ENCODE measurements around the gene TMX1. TPM values are rescaled to one million over a fixed set of nuclear protein-coding genes. Genes with fewer than 3 reads are reported as not detected.

The TMX1 gene
- total RNA-seq, 1 experiment from 2014 or later, result 46.2 TPM

- H3K27ac ChIP-seq (ENCODE audit: low read depth, low read length), result no peak overlapping the region
- no peak overlapping the region for H3K9ac ChIP-seq (ENCODE audit: low read length)
- no peaks in the 10 kb centered on the region for H3K9me3 ChIP-seq (ENCODE audit: control insufficient read depth in 1 of 2, insufficient read depth in 1 of 2, low read depth in 1 of 2, low read length in 2 of 2)
- CTCF ChIA-PET, result no interaction called here
- H3K27me3 ChIP-seq (ENCODE audit: insufficient read depth, low read length), result no peaks in the 10 kb centered on the region
- DNase-seq (ENCODE audit: low read depth, low spot score), result no peak
- H3K79me2 ChIP-seq (ENCODE audit: insufficient read depth, low read length), result no peaks in the 10 kb centered on the region
- no peaks in the 10 kb centered on the region for H4K20me1 ChIP-seq (ENCODE audit: insufficient read depth)
- no peak overlapping the region for H3K4me3 ChIP-seq (replicated peaks in 1 of 2; ENCODE audit: low read depth in 1 of 2, low read length in 2 of 2)
- H3K36me3 ChIP-seq (ENCODE audit: control insufficient read depth in 1 of 2, insufficient read depth in 2 of 2, low read length in 2 of 2), result no peaks in the 10 kb centered on the region; a peak in 2 of 4 replicates
- H3K9me2 ChIP-seq (ENCODE audit: insufficient read depth), result no peaks in the 10 kb centered on the region
- no TSS peak for BruUV-seq (replicated peaks)
- no peak overlapping the region for H2AFZ ChIP-seq (ENCODE audit: low read depth, low read length, poor library complexity, severe bottlenecking)
- POLR2A ChIA-PET, result no interaction called here
- RAD21 ChIA-PET (ENCODE audit: low non-redundant PET in 1 of 2, low total read pairs in 2 of 2, uncharacterized antibody in 2 of 2, unreplicated experiment in 2 of 2), result no interaction called here
- intact Hi-C loops (cut with micrococcal nuclease), result no loop called here
- TF ChIP-seq ATF3 (IDR thresholded peaks at IDR 0.05), result no peak
- no peak for TF ChIP-seq SP1 (IDR thresholded peaks at IDR 0.05; ENCODE audit: low read depth)
- no peak for TF ChIP-seq CBX3 (IDR thresholded peaks at IDR 0.05; ENCODE audit: low read depth)
- no peak for TF ChIP-seq ZFX (IDR thresholded peaks at IDR 0.05)
- TF ChIP-seq SIN3A (IDR thresholded peaks at IDR 0.05; ENCODE audit: low read depth), result no peak
- TF ChIP-seq RAD21 (IDR thresholded peaks at IDR 0.05; ENCODE audit: low read depth), result no peak
- TF ChIP-seq CTCF (IDR thresholded peaks at IDR 0.05 in 2 of 3, conservative IDR thresholded peaks at IDR 0.05 in 1 of 3; ENCODE audit: borderline replicate concordance in 1 of 3, insufficient read depth in 1 of 3, low read depth in 2 of 3, low read length in 2 of 3), result no peak
- no peak for TF ChIP-seq FOSL1 (IDR thresholded peaks at IDR 0.05; ENCODE audit: low read depth)
- no peak for TF ChIP-seq POLR2A (IDR thresholded peaks at IDR 0.05; ENCODE audit: borderline replicate concordance, extremely low read depth, insufficient read depth, insufficient read length)
- TF ChIP-seq TCF7L2 (IDR thresholded peaks at IDR 0.05; ENCODE audit: borderline replicate concordance, extremely low read depth, insufficient read depth, insufficient read length), result no peak
- no peaks in the 10 kb centered on the region for H3K4me1 ChIP-seq (ENCODE audit: control insufficient read depth in 1 of 2, insufficient read depth in 2 of 2, low read length in 2 of 2)
- no peak for ATAC-seq
- H3K4me2 ChIP-seq (ENCODE audit: low read length), result no peak overlapping the region
Observed at GRCh38 chr14:51294951-51295525, 55.0 kb downstream of the TMX1 start.
